Adipocyte (in vitro differentiated cells): ENCODE measurements around the gene B4GALT3.

ENCODE experiments used
- DNase-seq: peaks from one replicate; pipeline ENCODE4 v3.0.0-alpha.2; 2015; ENCODE audit warnings: low read depth
- H3K27me3 ChIP-seq: replicated peaks from 2 replicates; pipeline ENCODE4 v1.7.0; 2013; ENCODE audit warnings: mild to moderate bottlenecking, low read length, moderate library complexity; ENCODE audit not compliant: control insufficient read depth, insufficient read depth
- H3K36me3 ChIP-seq: 2 replicates; pipeline ENCODE4 v1.7.0; 2013; ENCODE audit warnings: low read length, mild to moderate bottlenecking, moderate library complexity; ENCODE audit not compliant: control insufficient read depth, insufficient read depth, severe bottlenecking
- H3K4me1 ChIP-seq: 2 replicates; pipeline ENCODE4 v1.7.0; 2013; ENCODE audit warnings: mild to moderate bottlenecking, low read length, moderate library complexity; ENCODE audit not compliant: control insufficient read depth, insufficient read depth
- H3K4me3 ChIP-seq: 2 replicates; pipeline ENCODE4 v1.7.0; 2013; ENCODE audit warnings: mild to moderate bottlenecking, low read length, moderate library complexity
- H3K9ac ChIP-seq: 2 replicates; pipeline ENCODE4 v1.7.0; 2013; ENCODE audit warnings: mild to moderate bottlenecking, low read length, moderate library complexity
- H3K9me3 ChIP-seq: 2 replicates; pipeline ENCODE4 v1.7.0; 2013; ENCODE audit warnings: mild to moderate bottlenecking, low read length, moderate library complexity; ENCODE audit not compliant: control insufficient read depth

B4GALT3 gene

GRCh38 chr1:161180639-161181038 is 3.3 kb upstream of the B4GALT3 start:
- H3K9ac ChIP-seq: no peak overlapping the region
- no peak overlapping the region for H3K4me3 ChIP-seq
- H3K4me1 ChIP-seq: peaks cover 35% of the 10 kb centered on the region
- no peaks in the 10 kb centered on the region for H3K27me3 ChIP-seq
- peak; percentile 34 for DNase-seq
- no peaks in the 10 kb centered on the region for H3K9me3 ChIP-seq
- peaks cover 3% of the 10 kb centered on the region for H3K36me3 ChIP-seq

GRCh38 chr1:161179698-161180097 is 2.4 kb upstream of the B4GALT3 start:
- Histone ChIP-seq H3K36me3 (peaks cover 13% of the 10 kb centered on the region), H3K4me1 (peaks cover 31% of the 10 kb centered on the region), H3K4me3 (no peak overlapping the region), H3K9ac (no peak overlapping the region), H3K9me3 (no peaks in the 10 kb centered on the region), H3K27me3 (no peaks in the 10 kb centered on the region)
- DNase-seq: no peak

- Histone ChIP-seq H3K9me3 (no peaks in the 10 kb centered on the region), H3K9ac (peak overlapping the region; percentile 94), H3K36me3 (peaks cover 25% of the 10 kb centered on the region), H3K4me3 (peak overlapping the region; percentile 92), H3K4me1 (peaks cover 39% of the 10 kb centered on the region), H3K27me3 (no peaks in the 10 kb centered on the region)
- no peak for DNase-seq
Observed at GRCh38 chr1:161177936-161178244, 583 bp upstream of the B4GALT3 start.

- Histone ChIP-seq H3K36me3 (peaks cover 32% of the 10 kb centered on the region), H3K4me1 (peaks cover 42% of the 10 kb centered on the region), H3K4me3 (peak overlapping the region; percentile 92), H3K9me3 (no peaks in the 10 kb centered on the region), H3K27me3 (no peaks in the 10 kb centered on the region), H3K9ac (peak overlapping the region; percentile 94)
- no peak for DNase-seq
Observed at GRCh38 chr1:161176468-161177111, 717 bp downstream of the B4GALT3 start.

- Histone ChIP-seq H3K27me3 (no peaks in the 10 kb centered on the region), H3K9ac (peak overlapping the region; percentile 94), H3K9me3 (no peaks in the 10 kb centered on the region), H3K36me3 (peaks cover 39% of the 10 kb centered on the region), H3K4me3 (peak overlapping the region; percentile 92), H3K4me1 (peaks cover 42% of the 10 kb centered on the region)
- no peak for DNase-seq
Observed at GRCh38 chr1:161175771-161176453, 1.4 kb downstream of the B4GALT3 start.

GRCh38 chr1:161174911-161175310 is 2.4 kb downstream of the B4GALT3 start:
- Histone ChIP-seq H3K36me3 (peaks cover 46% of the 10 kb centered on the region), H3K9ac (no peak overlapping the region), H3K4me3 (no peak overlapping the region), H3K4me1 (peaks cover 42% of the 10 kb centered on the region), H3K27me3 (no peaks in the 10 kb centered on the region), H3K9me3 (no peaks in the 10 kb centered on the region)
- DNase-seq: no peak

- peak overlapping the region; percentile 2 for H3K9ac ChIP-seq
- no peak for DNase-seq
- no peaks in the 10 kb centered on the region for H3K9me3 ChIP-seq
- H3K4me1 ChIP-seq: peaks cover 42% of the 10 kb centered on the region
- peak overlapping the region; percentile 0 for H3K4me3 ChIP-seq
- no peaks in the 10 kb centered on the region for H3K27me3 ChIP-seq
- peaks cover 55% of the 10 kb centered on the region for H3K36me3 ChIP-seq
Observed at GRCh38 chr1:161173711-161174110, 3.6 kb downstream of the B4GALT3 start.

GRCh38 chr1:161172776-161173376 is 4.4 kb downstream of the B4GALT3 start:
- peaks cover 40% of the 10 kb centered on the region for H3K4me1 ChIP-seq
- H3K36me3 ChIP-seq: peaks cover 55% of the 10 kb centered on the region
- peak overlapping the region; percentile 69 for H3K9ac ChIP-seq
- peak; percentile 87 for DNase-seq
- H3K27me3 ChIP-seq: no peaks in the 10 kb centered on the region
- peak overlapping the region; percentile 35 for H3K4me3 ChIP-seq
- no peaks in the 10 kb centered on the region for H3K9me3 ChIP-seq

- Histone ChIP-seq H3K9ac (peak overlapping the region; percentile 69), H3K36me3 (peaks cover 55% of the 10 kb centered on the region), H3K4me3 (peak overlapping the region; percentile 35), H3K9me3 (no peaks in the 10 kb centered on the region), H3K27me3 (no peaks in the 10 kb centered on the region), H3K4me1 (peaks cover 36% of the 10 kb centered on the region)
- DNase-seq: no peak
Observed at GRCh38 chr1:161172349-161172748, 5.0 kb downstream of the B4GALT3 start.

- H3K4me3 ChIP-seq: no peak overlapping the region
- no peaks in the 10 kb centered on the region for H3K9me3 ChIP-seq
- peak overlapping the region; percentile 69 for H3K9ac ChIP-seq
- peaks cover 42% of the 10 kb centered on the region for H3K4me1 ChIP-seq
- peaks cover 55% of the 10 kb centered on the region for H3K36me3 ChIP-seq
- no peak for DNase-seq
- no peaks in the 10 kb centered on the region for H3K27me3 ChIP-seq
Observed at GRCh38 chr1:161171696-161172095, 5.6 kb downstream of the B4GALT3 start.

- no peak for DNase-seq
- H3K27me3 ChIP-seq: no peaks in the 10 kb centered on the region
- H3K4me1 ChIP-seq: peaks cover 37% of the 10 kb centered on the region
- H3K9me3 ChIP-seq: no peaks in the 10 kb centered on the region
- no peak overlapping the region for H3K4me3 ChIP-seq
- peaks cover 55% of the 10 kb centered on the region for H3K36me3 ChIP-seq
- H3K9ac ChIP-seq: peak overlapping the region; percentile 69
Observed at GRCh38 chr1:161171191-161171590, 6.1 kb downstream of the B4GALT3 start.
